HPDE6-E6E7 (cell line): Measurements from ENCODE around the gene C19orf53.

Experiments
- DNase-seq: peaks from one replicate; pipeline ENCODE4 v3.0.0; 2011; ENCODE audit warnings: missing footprints; ENCODE audit errors: extremely low spot score

The C19orf53 gene

DNA sequence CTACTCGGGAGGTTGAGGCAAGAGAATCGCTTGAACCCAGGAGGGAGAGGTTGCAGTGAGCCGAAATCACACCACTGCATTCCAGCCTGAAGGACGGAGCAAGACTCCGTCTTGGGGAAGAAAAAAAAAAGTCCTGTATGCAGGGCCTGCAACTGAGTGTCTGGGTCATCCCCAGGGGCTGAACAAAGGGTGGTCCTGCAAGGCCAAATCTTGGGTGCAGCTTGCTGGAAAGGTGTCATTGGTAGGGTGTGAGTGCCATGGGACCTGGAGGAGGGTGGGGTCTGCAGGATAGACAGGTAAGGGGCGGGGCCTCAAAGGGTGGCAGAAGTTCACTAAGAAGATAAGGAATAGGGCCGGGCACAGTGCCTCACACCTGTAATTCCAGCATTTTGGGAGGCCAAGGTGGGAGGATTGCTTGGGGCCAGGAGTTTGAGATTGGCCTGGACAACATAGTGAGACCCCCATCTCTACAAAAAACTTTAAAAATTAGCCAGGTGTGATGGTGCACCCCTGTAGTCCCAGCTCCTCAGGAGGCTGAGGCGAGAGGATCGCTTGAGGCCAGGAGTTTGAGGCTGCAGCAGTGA is 52.5 kb downstream of the C19orf53 start:
- DNase-seq: no peak

DNA sequence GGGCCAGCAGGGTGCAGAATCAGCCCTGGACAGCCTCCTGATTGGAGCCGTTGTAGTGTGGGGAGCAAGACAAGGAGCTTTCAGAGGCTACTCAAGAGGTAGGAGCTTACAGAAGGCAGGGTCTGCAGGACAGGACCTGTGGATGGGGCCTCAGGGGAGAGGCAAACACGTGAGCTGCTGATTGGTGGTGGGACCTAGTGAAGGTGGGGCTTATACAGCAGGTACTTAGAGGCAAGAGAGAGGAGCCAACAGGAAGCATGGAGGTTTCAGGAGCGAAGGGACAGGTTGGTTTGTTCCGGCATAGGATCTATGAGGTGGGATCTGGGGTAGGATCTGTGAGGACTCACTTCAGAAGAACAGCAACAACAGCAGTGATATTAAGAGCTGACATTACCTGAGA is 53.4 kb downstream of the C19orf53 start:
- DNase-seq: no peak
